ENCODE data around the gene ABTB1.

ABTB1 gene

DNA sequence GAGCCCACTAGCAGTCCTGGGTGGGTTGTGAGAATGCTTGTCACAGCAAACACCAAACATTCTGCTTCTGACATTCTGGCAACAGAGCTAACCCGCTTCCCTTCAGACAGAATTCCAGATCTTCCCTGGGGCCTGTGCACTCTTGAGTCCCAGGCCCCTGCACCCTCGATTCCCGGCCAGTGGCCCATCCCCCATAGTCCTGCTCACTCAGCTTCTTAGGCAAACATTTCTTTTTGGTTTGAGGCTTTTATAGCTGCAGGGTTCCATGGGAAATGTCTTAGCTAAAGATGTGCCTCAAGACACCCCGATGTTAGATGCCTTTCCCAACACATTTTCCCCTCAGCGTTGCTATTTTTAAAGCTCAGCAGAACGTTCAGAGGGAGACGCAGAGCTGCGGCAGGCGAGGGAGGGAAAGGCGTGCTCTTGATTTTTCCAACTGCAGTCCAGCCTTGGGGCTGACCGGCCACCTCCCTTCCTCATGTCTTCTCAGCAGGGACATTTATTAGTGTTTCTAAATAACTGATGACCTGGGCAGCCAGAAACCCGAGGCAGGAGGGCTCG is 35.2 kb downstream of the ABTB1 start:
- DNase-seq: no peak

DNA sequence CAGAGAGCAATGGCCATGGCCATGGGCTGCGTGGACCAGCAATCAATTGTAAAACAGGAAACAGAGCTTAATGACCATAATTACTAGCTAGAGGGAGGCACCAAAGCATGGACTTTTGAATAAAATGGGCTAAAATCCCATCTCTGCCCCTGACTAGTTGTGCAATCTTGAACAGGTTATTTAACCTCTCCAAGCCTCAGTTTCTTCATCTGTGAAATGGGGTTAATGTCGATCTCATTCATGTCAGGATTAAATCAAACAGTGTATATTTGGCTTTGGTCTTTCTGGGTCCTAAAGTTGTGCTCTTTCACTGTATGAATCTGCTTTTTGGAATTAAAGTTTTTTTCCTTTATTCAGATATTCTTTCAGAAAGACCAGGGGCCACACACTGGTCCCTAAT is 36.1 kb downstream of the ABTB1 start:
- DNase-seq: no peak

DNA sequence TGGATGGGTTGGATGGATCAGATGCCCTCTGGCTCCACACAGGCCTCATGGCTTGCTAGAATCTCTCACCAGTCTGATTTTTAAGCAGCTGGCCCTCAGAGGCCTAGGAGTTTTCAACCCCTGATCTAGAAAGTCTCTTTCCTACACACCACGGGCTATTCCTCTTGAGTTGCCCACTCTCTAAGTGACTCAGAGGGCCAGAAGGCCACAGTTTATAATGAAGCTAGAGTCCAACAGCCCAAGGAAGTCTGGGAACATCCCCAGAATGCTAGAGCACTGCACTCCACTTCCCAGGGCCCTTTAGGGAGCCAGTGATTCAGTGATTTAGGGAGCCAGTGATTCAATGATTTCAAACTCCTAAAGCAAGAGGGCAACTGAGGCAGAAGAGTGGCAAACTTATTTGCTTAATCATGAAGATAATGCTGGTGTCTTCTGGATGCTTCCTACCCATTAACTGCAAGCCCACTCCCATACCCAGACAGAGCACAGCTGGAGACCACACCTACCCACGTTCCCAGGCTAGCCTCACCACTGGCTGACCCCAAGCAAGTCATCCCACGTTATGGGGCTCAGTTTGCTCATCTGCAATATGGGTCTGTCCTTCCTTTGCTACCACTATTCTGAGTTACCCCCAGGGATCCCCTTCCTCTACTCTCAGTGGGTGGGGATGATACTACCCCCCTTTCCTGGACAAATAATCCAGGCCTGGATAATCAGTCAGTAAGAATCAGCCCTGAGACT is 36.7 kb downstream of the ABTB1 start:
- DNase-seq: no peak

GRCh38 chr3:127710155-127710941 is 37.6 kb downstream of the ABTB1 start:
- DNase-seq: no peak

DNA sequence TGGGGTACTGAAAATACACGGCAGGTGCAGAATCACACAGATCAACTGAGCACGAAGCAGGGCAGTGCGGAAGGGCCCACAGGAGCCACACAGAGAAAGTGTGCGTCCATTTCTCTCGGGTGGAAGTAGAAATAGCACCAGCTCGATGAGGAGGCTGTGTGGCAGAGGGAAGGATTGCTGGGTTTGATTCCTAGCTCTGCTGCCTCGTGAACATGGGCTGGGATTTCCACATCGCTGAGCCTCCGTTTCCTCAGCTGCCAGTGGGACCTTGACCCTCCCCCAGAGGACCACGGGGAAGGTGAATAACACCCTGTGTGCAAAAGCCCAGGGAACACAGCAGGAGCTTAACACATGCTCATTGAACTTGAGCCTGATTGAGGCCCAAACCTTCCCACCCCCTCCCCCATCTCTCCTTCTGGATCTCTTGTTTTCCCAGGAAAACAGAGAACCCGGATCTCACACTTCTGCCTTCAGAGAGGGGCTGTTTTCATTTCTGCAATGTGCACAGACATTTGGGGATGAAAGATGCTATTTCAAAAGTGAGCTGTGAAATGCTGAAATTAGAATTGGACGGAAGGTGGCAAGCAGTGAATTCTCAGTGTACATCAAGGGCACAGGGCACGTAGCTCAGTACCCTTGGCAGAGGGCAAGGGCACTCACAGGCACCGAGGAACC is 38.4 kb downstream of the ABTB1 start:
- no peak for DNase-seq

DNA sequence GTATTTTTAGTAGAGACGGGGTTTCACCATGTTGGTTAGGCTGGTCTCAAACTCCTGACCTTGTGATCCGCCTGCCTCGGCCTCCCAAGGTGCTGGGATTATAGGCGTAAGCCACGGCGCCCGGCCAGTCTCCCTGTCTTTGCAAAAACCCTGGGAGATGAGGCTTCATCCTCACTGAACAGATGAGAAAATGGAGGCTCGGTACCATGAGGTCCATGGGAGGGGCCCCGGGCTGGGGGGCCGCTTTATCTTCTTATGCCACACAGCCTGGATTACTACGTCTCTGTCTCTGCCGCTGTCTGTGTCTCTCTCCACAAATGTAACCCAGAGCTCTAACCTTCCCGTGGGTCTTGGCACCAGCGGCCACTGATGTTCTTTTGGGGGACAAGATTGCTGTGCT is 39.1 kb downstream of the ABTB1 start:
- DNase-seq: no peak

DNA sequence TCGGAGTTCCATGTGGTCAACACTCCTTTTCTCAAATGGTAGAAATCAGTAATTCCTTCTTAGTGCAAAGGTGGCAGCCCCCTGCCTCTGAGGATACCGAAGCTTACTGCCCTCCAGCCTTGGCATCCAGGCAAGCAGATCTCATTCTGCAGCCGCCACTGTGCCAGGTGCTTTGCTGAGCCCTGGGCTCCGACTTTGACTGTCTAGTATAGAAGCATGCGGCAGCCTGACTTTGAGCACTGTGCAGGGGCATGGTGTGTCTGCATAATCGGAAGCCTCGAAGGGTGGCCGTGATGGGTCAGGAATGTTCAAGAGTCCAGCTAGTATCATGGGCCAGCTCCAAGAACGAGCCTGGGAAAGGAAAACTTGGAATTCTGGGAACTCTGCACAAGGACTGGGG is 39.7 kb downstream of the ABTB1 start:
- no peak for DNase-seq

GRCh38 chr3:127712881-127713771 is 40.4 kb downstream of the ABTB1 start:
- DNase-seq: no peak

GRCh38 chr3:127714125-127714571 is 41.4 kb downstream of the ABTB1 start:
- peak in 1 of 2 experiments; percentile 38 for DNase-seq

DNA sequence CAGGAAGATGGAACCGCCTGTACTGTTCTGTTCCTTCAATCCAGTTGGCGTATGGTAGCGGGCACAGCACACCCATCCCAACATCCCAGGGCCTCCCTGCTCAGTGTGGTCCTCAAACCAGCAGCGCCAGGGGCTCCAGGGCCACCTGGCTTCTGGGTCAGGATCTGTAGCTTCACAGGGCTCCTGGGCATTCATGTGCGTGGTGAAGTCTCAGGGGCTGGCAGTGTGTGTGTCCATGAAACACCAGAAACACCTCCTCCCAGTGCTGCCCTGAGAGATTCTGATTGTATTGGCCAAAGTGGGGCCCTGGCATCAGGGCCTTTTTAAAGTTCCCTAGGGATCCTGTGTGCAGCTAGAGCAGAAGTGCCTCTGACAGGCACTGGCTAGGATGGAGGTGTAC is 42.1 kb downstream of the ABTB1 start:
- no peak for DNase-seq

DNA sequence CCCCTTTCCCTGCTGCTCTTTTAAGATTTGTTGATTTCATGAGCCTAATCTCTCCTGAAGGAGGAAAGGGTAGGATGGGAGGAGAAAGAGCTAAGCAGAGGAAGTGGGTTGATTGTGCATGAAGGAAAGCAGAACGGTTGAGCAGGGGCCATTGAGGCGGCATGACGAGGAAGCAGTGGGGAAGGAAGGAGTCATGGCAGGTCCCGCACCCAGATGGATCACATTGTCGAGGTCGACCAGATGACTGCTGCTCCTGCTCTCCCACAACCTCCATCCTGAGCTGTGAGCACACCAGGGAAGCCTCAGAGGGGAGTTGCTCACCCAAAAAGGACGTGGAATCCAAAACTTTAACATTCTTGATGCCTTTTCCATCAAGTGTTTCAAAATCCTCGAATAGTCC is 42.8 kb downstream of the ABTB1 start:
- DNase-seq: no peak

DNA sequence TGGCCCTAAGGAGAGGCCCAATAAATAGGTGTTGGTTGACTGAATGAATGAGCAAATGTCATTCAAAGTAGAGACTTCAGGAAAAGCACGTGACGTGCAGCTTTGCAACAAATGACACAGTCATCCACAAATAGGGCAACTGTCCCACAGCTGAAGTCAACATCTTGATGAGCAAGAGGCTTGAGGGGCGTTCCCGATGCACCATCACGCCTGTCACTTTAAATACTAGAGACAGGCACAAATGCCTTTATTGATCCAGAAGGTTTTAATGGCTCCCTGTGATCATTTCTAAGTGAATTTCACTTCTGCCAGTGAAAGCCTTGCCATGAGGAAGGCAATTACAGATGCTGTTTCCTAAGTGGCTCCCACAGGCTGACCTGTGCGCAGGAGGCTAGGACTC is 43.6 kb downstream of the ABTB1 start:
- no peak for DNase-seq

- DNase-seq: no peak
These were observed 44.8 kb downstream of the ABTB1 start for GRCh38 chr3:127717357-127718244.

DNA sequence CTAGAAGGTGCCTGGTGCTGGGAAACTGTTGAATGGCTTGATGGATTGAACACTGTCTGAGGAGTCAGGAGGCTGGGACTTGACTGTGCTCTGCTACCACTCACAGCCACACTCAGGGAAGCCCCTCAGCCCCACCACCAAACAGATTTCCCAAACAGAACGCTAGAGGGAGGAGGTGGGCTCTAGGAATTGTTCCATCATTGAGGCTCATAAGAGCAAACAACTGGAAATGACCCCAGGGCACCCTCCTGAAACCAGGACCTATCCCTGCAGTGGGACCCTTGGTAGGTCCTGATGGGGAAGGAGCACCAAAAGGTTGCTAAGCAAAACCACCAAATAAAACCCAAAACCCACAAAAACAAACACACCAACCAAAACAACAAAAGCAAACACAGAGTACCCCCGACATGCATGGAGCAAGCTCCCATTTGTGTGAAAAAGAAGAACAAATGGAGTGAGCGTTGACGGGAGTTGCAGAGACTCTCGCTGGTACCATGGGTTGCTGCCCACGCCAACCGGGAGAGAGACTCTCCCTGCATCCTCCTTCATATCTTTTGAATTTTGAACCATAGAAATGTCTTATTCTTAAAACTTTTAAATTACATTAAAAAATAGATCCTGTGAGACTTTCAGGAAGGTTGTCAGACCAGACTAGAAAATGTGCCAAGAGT is 45.6 kb downstream of the ABTB1 start:
- DNase-seq: no peak

GRCh38 chr3:127718916-127719290 is 46.2 kb downstream of the ABTB1 start:
- DNase-seq: no peak

- DNase-seq: no peak
These were observed 46.6 kb downstream of the ABTB1 start for GRCh38 chr3:127719369-127719768.

GRCh38 chr3:127720161-127720823 is 47.5 kb downstream of the ABTB1 start:
- no peak for DNase-seq

DNA sequence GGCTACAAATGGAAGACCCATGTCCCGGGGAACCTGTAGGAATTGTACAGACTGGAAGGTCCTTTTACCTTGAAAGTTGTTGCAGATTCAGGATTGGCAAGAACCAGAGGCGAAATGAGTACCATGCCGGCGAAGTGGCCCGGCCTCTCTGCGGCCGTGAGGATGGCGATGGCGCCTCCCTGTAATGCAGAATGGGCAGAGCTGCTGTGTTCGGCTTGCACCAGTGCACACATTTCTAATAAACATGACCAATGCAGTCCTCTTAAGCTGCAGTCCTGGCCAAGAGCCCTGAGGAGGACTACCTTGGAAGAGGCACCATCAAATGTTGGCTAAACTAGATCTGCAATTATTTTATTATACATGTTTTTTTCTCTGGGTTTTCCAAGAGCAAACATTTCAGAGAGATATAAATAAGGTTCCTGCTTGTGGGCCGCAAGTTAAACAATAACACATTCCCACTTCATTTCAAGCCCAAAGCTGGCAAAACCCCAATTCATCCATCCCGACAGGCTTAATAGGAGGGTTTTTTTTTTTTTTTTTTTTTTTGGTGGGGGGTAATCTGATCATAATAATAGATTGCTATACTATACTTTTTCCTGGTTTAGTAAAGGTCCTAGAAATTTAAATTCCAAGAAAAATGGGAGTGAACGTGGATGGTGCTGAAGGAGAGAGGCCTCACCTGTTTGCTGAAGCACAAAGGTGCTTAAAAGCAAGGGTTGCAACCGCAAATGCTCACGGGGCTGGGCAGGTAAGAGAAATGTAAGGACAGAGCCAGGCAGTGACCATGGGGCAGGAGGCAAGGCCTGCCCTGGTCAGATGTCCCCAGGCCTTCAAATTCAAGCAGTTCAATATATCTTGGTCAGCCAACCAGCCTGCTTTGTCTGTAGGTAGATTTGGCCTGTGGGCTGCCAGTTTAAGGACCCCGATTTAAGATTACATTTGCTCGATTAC is 48.5 kb downstream of the ABTB1 start:
- no peak for DNase-seq
